Fibroblast of lung (primary cell): ENCODE results near the gene CYP1A2. TPM values are rescaled to one million over a fixed set of nuclear protein-coding genes. Genes with fewer than 3 reads are reported as not detected.
A peak's percentile ranks its signal among the peaks of the same experiment; 100 is the strongest.
"Not testable (repeated sequence)": the region's sequence is repeated elsewhere in the genome, so short reads cannot be mapped to it uniquely, and the experiment has no call there.

Experiments
- DNase-seq, 2 donors: peaks; one replicate each; pipeline versions ENCODE4 v3.0.0 to v3.0.0-alpha.2; 2010; ENCODE audit warnings: low read depth in 2 of 2
- H2AFZ ChIP-seq: 2 replicates; pipeline ENCODE4 v1.5.1; 2012; ENCODE audit warnings: low read length, control low read depth, inconsistent platforms
- H3K27ac ChIP-seq: 2 replicates; pipeline ENCODE4 v1.5.1; 2011; ENCODE audit warnings: low read length, control low read depth; ENCODE audit not compliant: insufficient read depth
- H3K27me3 ChIP-seq: 2 replicates; pipeline ENCODE4 v1.5.1; 2011; ENCODE audit warnings: mild to moderate bottlenecking, low read length; ENCODE audit not compliant: control insufficient read depth, insufficient read depth
- H3K36me3 ChIP-seq: 2 replicates; pipeline ENCODE4 v1.5.1; 2011; ENCODE audit warnings: low read length; ENCODE audit not compliant: control insufficient read depth, insufficient read depth
- H3K4me1 ChIP-seq: 2 replicates; pipeline ENCODE4 v1.5.1; 2011; ENCODE audit warnings: low read length; ENCODE audit not compliant: control insufficient read depth, insufficient read depth; ENCODE audit errors: extremely low read depth
- H3K4me2 ChIP-seq: 2 replicates; pipeline ENCODE4 v1.5.1; 2011; ENCODE audit warnings: low read length, control low read depth; ENCODE audit not compliant: insufficient read depth; ENCODE audit errors: extremely low read depth
- H3K4me3 ChIP-seq, 4 experiments: fragments of 200-600 bp in 1 of 4; sonication (generic) in 1 of 4; replicated peaks in 1 of 4; 2 replicates each; pipeline ENCODE4 v1.5.1; 2011 to 2016; ENCODE audit warnings: low read length in 4 of 4, low read depth in 3 of 4, mild to moderate bottlenecking in 3 of 4, control low read depth in 2 of 4, inconsistent platforms in 1 of 4, mixed read lengths in 1 of 4; ENCODE audit not compliant: insufficient read depth in 1 of 4; ENCODE audit errors: control extremely low read depth in 1 of 4
- H3K79me2 ChIP-seq: 2 replicates; pipeline ENCODE4 v1.5.1; 2012; ENCODE audit warnings: mild to moderate bottlenecking, low read length, inconsistent platforms; ENCODE audit not compliant: control insufficient read depth, insufficient read depth
- H3K9ac ChIP-seq: 2 replicates; pipeline ENCODE4 v1.5.1; 2011; ENCODE audit warnings: mild to moderate bottlenecking, low read length, control low read depth; ENCODE audit not compliant: insufficient read depth
- H3K9me3 ChIP-seq: 2 replicates; pipeline ENCODE4 v1.5.1; 2012; ENCODE audit warnings: low read depth, low read length; ENCODE audit not compliant: control insufficient read depth, insufficient read depth
- H4K20me1 ChIP-seq: 2 replicates; pipeline ENCODE4 v1.5.1; 2011; ENCODE audit warnings: low read length; ENCODE audit not compliant: control insufficient read depth, insufficient read depth; ENCODE audit errors: extremely low read depth
- CTCF ChIP-seq, 2 donors: IDR thresholded peaks in 1 of 2; conservative IDR thresholded peaks in 1 of 2; 1 replicate in 1 of 2; 2 replicates in 1 of 2; pipeline ENCODE4 v1.5.1; 2011 to 2012; ENCODE audit warnings: low read length in 2 of 2, control low read depth in 1 of 2, inconsistent platforms in 1 of 2, low read depth in 1 of 2, mild to moderate bottlenecking in 1 of 2
- EZH2 ChIP-seq: IDR thresholded peaks from 2 replicates; pipeline ENCODE4 v1.5.1; 2012; ENCODE audit warnings: low read length, control low read depth, mild to moderate bottlenecking; ENCODE audit errors: missing control alignments
- polyA plus RNA-seq, 2 donors: library from polyadenylated mRNA; depleted of rRNA in 1 of 2; stranded (reverse) in 1 of 2; unstranded in 1 of 2; fragments of >200 nt; gene quantifications; 2 replicates each; pipeline ENCODE4 v1.2.1, GENCODE V29; 2011 to 2012; ENCODE audit warnings: missing spikeins in 1 of 2
- total RNA-seq: library from RNA; depleted of rRNA; stranded (reverse); fragments of >200 nt; gene quantifications from 2 replicates; pipeline ENCODE4 v1.2.1, GENCODE V29; 2014

CYP1A2 gene
- total and polyA plus RNA-seq, 2 donors (not counting 1 experiment from before 2014, with no cell fraction given): not detected

DNA sequence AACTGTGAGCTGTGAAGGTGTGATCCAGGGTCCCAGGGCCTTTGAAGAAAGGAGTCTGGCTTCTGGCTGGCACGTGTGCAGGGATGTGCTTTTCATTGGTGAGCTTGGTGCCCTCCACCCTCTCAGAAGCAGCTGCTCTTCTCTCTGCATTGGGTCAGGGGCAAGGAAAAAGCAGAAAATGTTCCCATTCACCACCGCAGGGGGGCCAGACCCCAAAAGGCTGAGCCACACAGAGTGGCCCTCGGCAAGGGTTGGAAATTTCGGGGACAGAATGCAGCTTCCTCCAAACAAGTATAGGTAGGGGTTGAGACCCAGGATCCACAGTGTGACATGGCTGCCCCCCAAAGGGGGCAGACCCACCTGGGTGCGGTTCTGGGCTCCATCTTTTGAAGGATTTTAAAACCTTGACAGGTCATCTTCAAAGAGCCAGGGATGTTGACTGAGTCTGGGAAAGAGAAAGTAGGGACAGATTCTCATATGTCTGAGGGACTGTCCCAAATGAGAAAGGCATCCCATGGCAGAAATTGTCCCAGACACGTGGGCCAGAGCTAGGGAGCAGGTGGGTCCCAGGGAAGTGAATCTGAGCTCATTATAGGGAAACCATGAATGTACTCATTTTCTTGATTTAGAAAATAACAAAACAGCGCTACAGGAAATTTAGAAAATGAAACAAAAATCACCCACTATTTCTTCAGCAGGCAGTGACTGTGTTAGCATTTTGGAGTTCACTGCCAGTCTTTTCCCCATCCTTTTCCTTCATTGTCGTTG is 36.0 kb downstream of the CYP1A2 start:
- H3K9me3 ChIP-seq: no peaks in the 10 kb centered on the region
- no peak overlapping the region for H3K9ac ChIP-seq
- no peak for DNase-seq
- TF ChIP-seq EZH2: no peak
- no peak for TF ChIP-seq CTCF (conservative IDR thresholded peaks at IDR 0.05 in 1 of 2, IDR thresholded peaks at IDR 0.05 in 1 of 2; ENCODE audit: low read depth in 1 of 2, low read length in 2 of 2)
- no peaks in the 10 kb centered on the region for H3K36me3 ChIP-seq
- H3K27ac ChIP-seq: no peak overlapping the region
- no peaks in the 10 kb centered on the region for H3K27me3 ChIP-seq
- peaks cover 68% of the 10 kb centered on the region for H3K4me1 ChIP-seq
- H3K4me3 ChIP-seq: peak overlapping the region in 1 of 4 experiments; percentile 2
- no peak overlapping the region for H2AFZ ChIP-seq
- H4K20me1 ChIP-seq: no peaks in the 10 kb centered on the region
- peak overlapping the region; percentile 33 for H3K4me2 ChIP-seq
- peaks cover 67% of the 10 kb centered on the region for H3K79me2 ChIP-seq

DNA sequence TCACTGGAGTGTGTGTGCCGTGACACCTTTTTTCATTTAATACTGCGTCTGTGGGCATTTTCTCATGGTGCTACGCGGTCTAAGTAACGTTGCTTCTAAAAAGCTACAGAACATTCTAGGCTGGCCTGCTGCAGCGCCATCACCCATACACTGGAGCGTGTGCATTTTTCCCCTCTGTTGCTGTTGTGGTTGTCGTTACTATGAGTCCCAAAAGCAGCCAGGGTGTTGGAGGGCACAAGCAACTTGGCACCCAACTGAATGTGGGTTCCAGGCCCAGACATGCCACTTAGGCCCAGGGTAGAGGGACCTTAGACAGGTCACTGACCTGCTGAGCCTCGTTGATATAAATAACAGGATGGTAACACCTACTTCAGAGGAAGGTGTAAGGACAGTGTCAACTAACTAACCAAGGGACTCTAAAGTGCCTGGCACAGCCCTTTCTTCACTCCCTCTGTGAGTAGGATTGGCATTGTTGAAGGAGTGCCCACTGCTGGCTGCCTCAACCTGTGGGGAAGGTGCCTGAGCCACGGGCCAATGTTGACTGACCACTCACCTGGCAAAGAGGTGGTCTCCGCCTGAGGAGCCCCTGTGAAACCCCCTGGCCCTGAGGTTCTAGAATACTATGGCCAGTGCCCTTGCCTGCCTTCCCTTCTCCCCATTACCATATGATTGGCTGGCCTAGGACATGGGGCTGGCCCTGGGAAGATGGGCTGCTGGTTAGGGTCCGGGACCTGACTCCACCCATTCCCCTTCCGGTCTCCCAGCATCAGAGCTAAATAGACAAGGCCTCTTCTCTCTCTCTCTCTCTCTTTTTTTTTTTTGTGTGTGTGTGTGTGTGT is 36.8 kb downstream of the CYP1A2 start:
- Histone ChIP-seq H3K79me2 (peaks cover 70% of the 10 kb centered on the region), H3K9ac (no peak overlapping the region), H2AFZ (no peak overlapping the region), H3K9me3 (no peaks in the 10 kb centered on the region), H3K27me3 (no peaks in the 10 kb centered on the region), H4K20me1 (no peaks in the 10 kb centered on the region), H3K36me3 (no peaks in the 10 kb centered on the region), H3K27ac (no peak overlapping the region), H3K4me1 (peaks cover 76% of the 10 kb centered on the region), H3K4me3 (no peak overlapping the region), H3K4me2 (no peak overlapping the region)
- TF ChIP-seq EZH2 (no peak), CTCF (conservative IDR thresholded peaks at IDR 0.05 in 1 of 2, IDR thresholded peaks at IDR 0.05 in 1 of 2; ENCODE audit: low read depth in 1 of 2, low read length in 2 of 2) (no peak)
- DNase-seq: no peak

GRCh38 chr15:74786081-74786480 is 37.4 kb downstream of the CYP1A2 start:
- H3K36me3 ChIP-seq, H4K20me1 ChIP-seq, H3K9ac ChIP-seq, DNase-seq, H3K4me2 ChIP-seq, H3K27ac ChIP-seq, H3K9me3 ChIP-seq, H2AFZ ChIP-seq, H3K4me3 ChIP-seq, H3K27me3 ChIP-seq: not testable (repeated sequence)
- Histone ChIP-seq H3K79me2 (peaks cover 70% of the 10 kb centered on the region), H3K4me1 (peaks cover 72% of the 10 kb centered on the region)
